ENCODE data around the gene MCM7.
"Not testable (repeated sequence)": the region's sequence is repeated elsewhere in the genome, so short reads cannot be mapped to it uniquely, and the experiment has no call there.

MCM7 gene

DNA sequence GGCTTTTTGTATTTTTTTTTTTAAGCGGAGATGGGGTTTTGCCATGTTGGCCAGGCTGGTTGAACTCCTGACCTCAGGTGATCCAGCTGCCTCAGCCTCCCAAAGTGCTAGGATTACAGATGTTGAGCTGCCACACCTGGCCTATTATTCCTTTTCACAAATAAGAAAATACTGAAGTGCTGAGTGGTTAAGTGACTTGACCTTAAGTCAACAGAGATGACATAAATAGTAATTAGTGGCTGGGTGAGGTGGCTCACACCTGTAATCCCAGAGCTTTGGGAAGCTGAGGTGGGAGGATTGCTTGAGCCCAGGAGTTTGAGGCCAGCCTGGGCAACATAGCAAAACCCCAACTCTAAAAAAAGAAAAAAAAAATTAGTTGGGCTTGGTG is 29.0 kb upstream of the MCM7 start:
- not testable (repeated sequence) for DNase-seq (ENCODE audit: low spot score in 2 of 2); ATAC-seq (replicated peaks; ENCODE audit: extremely low read depth, poor library complexity, severe bottlenecking); H3K4me3 Mint-ChIP-seq; H3K27me3 Mint-ChIP-seq; H3K9me3 Mint-ChIP-seq; H3K27ac Mint-ChIP-seq (ENCODE audit: low read depth)
- Mint-ChIP-seq H3K4me1 (peaks cover 35% of the 10 kb centered on the region), H3K36me3 (ENCODE audit: insufficient read depth) (peaks cover 12% of the 10 kb centered on the region)

DNA sequence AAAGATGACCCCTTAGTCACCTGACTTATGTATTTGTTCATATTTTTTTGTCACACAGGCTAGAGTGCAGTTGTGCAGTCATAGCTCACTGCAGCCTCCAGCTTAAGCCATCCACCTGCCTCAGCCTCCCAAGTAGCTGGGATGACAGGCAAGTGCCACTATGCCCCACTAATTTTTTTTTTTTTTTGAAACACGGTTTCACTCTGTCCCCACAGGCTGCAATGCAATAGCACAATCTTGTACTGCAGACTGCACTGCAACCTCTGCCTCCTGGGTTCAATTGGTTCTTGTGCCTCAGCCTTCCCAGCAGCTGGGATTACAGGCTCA is 27.4 kb upstream of the MCM7 start:
- Mint-ChIP-seq H3K4me1 (peaks cover 42% of the 10 kb centered on the region), H3K27me3 (no peaks in the 10 kb centered on the region), H3K4me3 (peak overlapping the region; percentile 98), H3K36me3 (ENCODE audit: insufficient read depth) (peaks cover 14% of the 10 kb centered on the region), H3K27ac (ENCODE audit: low read depth) (no peak overlapping the region), H3K9me3 (no peaks in the 10 kb centered on the region)
- no peak for DNase-seq (ENCODE audit: low spot score in 2 of 2)
- ATAC-seq (replicated peaks; ENCODE audit: extremely low read depth, poor library complexity, severe bottlenecking) = no peak

DNA sequence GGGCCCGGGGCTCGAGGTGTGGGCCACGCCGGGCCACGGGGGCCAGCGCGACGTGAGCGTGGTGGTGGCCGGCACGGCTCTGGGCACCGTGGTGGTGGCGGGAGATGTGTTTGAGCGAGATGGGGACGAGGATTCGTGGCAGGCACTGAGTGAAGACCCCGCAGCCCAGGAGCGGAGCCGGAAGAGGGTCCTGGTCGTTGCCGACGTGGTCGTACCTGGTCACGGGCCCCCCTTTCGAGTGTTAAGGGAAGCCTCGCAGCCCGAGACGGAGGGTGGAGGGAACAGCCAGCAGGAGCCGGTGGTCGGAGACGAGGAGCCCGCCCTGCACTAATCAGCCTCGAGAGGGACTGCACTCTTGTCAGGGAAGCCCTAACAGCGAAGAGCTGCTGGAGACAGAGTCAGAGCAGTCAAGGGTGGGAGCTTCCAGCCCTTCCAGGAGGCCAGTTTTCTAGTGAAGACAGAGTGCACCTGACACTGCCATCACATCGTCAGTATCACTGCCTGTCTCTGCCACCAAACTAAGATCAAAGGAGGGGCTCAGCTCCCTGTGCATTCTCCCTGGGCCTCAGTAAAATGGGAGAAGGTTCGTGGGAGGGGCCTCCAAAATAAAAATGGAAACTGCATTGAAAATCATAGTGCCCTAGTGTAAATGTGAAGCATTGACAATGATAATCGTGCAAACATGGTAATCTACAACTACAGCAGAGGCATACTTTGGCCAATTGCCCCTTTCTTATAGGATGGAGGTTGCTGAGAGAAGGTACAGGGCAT is 26.9 kb upstream of the MCM7 start:
- peak in 1 of 2 donors; percentile 20 for DNase-seq (ENCODE audit: low spot score in 2 of 2)
- no peaks in the 10 kb centered on the region for H3K9me3 Mint-ChIP-seq

DNA sequence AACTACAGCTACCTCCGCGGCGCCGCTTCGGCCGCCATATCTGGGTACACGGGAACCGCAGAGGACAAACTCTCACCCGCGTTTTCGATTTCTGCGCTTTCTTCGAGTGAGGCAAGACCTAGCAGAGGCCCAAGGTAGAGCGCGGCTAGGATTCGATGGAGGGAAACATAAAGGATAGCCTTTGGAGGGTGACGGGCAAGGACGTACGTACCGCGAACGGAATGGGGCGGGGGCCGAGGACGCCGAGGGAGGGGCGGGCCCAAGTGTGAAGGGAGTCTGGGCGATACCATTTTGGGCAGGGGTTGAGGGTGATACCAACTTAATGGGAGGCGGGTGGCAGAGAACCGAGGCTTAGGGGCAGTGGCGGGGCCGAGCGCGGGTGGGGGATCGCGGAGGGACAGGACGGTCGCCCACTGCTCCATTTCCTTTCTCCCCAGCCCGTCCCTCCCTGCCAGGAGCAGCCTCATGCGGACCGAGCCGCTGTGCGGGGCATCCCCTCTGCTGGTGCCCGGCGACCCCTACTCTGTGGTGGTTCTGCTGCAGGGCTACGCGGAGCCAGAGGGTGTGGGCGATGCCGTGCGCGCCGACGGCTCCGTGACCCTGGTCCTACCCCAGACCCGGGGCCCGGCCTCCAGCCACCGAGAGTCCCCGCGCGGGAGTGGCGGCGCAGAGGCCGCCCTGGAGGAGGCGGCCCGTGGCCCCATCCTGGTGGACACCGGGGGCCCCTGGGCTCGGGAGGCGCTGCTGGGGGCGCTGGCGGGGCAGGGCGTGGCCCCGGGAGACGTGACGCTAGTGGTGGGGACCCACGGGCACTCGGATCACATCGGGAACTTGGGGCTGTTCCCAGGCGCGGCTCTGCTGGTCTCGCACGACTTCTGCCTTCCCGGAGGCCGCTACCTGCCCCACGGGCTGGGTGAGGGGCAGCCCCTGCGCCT is 26.0 kb upstream of the MCM7 start, which contains the start of gene MBLAC1:
Gene MBLAC1, plus strand, starts transcription at position 37 of the 935 bp plus-strand sequence. Its CDS starts 429 bp downstream, at position 466.
- Mint-ChIP-seq H3K4me3 (peak within 1 kb of the TSS; percentile 98), H3K9me3 (no peaks in the 10 kb centered on the region), H3K36me3 (ENCODE audit: insufficient read depth) (peaks cover 13% of the 10 kb centered on the region), H3K4me1 (peaks cover 35% of the 10 kb centered on the region), H3K27ac (ENCODE audit: low read depth) (peak within 1 kb of the TSS; percentile 95), H3K27me3 (no peaks in the 10 kb centered on the region)
- DNase-seq (ENCODE audit: low spot score in 2 of 2) (peak; percentile 89 to 91), ATAC-seq (replicated peaks; ENCODE audit: extremely low read depth, poor library complexity, severe bottlenecking) (peak; percentile 76)

More for the DNA sequence above, 26.9 kb upstream of the MCM7 start:
- H3K4me3 Mint-ChIP-seq = peak overlapping the region; percentile 98
- ATAC-seq (replicated peaks; ENCODE audit: extremely low read depth, poor library complexity, severe bottlenecking) = no peak
- peaks cover 14% of the 10 kb centered on the region for H3K36me3 Mint-ChIP-seq (ENCODE audit: insufficient read depth)
- peaks cover 42% of the 10 kb centered on the region for H3K4me1 Mint-ChIP-seq
- H3K27me3 Mint-ChIP-seq = no peaks in the 10 kb centered on the region
- no peak overlapping the region for H3K27ac Mint-ChIP-seq (ENCODE audit: low read depth)

DNA sequence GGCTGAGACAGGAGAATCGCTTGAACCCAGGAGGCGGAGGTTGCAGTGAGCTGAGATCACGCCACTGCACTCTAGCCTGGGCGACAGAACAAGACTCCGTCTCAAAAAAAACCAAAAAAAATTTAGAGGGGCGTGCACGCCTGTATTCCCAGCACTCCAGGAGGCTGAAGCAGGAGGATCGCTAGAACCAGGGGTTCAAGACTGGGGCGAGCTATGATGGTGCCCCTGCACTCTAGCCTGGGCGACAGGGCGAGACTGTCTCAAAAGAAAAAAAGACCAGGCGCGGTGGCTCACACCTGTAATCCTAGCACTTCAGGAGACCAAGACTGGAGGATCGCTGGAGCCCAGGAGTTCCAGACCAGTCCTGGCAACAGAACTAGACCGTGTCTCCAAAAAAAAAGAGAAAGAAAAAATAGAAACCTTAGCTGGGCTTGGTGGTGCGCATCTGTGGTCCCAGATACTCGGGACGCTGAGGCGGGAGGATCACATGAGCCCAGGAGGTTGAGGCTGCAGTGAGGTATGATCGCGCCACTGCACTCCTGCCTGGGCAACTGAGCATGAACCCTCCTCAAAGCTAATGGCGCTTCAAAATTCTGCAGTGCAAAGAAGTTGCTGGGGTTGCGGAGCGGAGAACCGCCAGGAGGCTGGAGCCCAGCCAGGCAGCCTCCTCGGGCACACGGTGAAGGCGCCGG is 25.2 kb upstream of the MCM7 start:
- Mint-ChIP-seq H3K27ac (ENCODE audit: low read depth) (peak overlapping the region; percentile 95), H3K27me3 (no peaks in the 10 kb centered on the region), H3K4me1 (peaks cover 30% of the 10 kb centered on the region), H3K36me3 (ENCODE audit: insufficient read depth) (peaks cover 13% of the 10 kb centered on the region), H3K4me3 (peak overlapping the region; percentile 98), H3K9me3 (no peaks in the 10 kb centered on the region)
- no peak for DNase-seq (ENCODE audit: low spot score in 2 of 2)
- no peak for ATAC-seq (replicated peaks; ENCODE audit: extremely low read depth, poor library complexity, severe bottlenecking)

DNA sequence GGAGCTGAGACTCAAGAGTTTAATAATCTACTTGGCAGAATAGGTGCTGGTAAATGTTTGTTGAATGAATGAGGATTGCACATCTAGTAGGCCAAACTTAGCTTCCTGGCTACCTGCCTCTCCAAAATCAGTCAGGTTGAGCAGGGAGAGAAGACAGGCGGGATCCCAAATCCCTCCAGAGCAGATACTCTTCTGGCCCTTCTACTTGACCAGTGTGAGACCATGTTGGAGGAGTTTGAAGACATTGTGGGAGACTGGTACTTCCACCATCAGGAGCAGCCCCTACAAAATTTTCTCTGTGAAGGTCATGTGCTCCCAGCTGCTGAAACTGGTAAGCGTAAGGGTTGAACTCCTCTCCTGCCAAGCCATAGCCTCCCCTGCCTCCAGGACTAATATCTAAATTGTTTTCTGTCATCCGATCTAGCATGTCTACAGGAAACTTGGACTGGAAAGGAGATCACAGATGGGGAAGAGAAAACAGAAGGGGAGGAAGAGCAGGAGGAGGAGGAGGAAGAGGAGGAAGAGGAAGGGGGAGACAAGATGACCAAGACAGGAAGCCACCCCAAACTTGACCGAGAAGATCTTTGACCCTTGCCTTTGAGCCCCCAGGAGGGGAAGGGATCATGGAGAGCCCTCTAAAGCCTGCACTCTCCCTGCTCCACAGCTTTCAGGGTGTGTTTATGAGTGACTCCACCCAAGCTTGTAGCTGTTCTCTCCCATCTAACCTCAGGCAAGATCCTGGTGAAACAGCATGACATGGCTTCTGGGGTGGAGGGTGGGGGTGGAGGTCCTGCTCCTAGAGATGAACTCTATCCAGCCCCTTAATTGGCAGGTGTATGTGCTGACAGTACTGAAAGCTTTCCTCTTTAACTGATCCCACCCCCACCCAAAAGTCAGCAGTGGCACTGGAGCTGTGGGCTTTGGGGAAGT is 23.4 kb upstream of the MCM7 start:
- Mint-ChIP-seq H3K27ac (ENCODE audit: low read depth) (no peak overlapping the region), H3K4me1 (peaks cover 40% of the 10 kb centered on the region), H3K27me3 (no peaks in the 10 kb centered on the region), H3K36me3 (ENCODE audit: insufficient read depth) (peaks cover 16% of the 10 kb centered on the region), H3K9me3 (no peaks in the 10 kb centered on the region), H3K4me3 (peak overlapping the region; percentile 98)
- DNase-seq (ENCODE audit: low spot score in 2 of 2) = no peak
- no peak for ATAC-seq (replicated peaks; ENCODE audit: extremely low read depth, poor library complexity, severe bottlenecking)

DNA sequence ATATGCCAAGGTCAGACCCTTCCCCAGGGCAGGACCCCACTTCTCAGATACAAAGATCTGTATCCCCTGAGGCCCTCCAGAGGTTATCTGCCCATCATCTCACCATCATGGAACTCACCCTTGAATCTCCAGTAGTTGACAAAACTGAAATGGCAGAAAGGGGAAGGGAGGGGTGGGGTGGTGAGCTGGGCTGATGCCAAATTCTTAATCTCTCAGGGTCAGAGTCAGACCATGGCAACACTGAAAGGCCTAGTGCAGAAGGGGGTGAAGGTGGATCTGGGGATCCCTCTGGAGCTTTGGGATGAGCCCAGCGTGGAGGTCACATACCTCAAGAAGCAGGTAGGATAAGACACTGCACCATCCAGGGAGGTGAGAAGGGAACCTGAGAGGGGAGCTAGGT is 21.4 kb upstream of the MCM7 start:
- H3K36me3 Mint-ChIP-seq (ENCODE audit: insufficient read depth) = peaks cover 25% of the 10 kb centered on the region
- no peaks in the 10 kb centered on the region for H3K27me3 Mint-ChIP-seq
- no peak for DNase-seq (ENCODE audit: low spot score in 2 of 2)
- no peaks in the 10 kb centered on the region for H3K9me3 Mint-ChIP-seq
- peaks cover 48% of the 10 kb centered on the region for H3K4me1 Mint-ChIP-seq
- no peak overlapping the region for H3K27ac Mint-ChIP-seq (ENCODE audit: low read depth)
- ATAC-seq (replicated peaks; ENCODE audit: extremely low read depth, poor library complexity, severe bottlenecking) = no peak
- no peak overlapping the region for H3K4me3 Mint-ChIP-seq

DNA sequence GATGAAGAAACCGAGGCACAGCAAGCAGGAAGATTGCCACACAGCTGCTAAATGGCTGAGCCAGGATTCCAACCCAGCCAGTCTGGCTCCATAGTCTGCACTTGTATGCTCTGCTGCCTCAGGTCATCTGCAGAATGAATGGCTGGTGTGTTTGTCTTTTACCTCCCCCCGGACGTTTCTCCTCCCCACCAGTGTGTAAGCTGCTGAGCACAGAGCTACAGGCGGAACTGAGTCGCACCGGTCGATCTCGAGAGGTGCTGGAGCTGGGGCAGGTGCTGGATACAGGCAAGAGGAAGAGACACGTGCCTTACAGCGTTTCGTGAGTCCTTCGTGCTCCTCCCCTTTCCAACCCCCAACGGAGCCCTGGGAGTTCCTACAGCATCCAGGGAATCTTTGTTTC is 20.9 kb upstream of the MCM7 start:
- H3K4me3 Mint-ChIP-seq = no peak overlapping the region
- H3K4me1 Mint-ChIP-seq = peaks cover 45% of the 10 kb centered on the region
- no peak overlapping the region for H3K27ac Mint-ChIP-seq (ENCODE audit: low read depth)

DNA sequence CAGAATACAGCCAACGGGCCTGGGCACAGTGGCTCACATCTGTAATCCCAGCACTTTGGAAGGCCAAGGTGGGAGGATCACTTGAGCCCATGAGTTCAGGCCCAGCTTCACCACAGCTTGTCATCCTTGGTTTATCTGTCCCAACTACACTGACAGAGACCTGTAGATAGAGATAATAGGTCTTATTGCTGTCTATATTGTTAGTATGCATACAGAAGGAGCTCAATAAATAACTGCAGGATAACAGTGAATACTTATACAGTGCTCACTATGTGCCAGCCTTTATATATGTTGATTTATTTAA is 19.5 kb upstream of the MCM7 start:
- ATAC-seq (replicated peaks; ENCODE audit: extremely low read depth, poor library complexity, severe bottlenecking) = no peak
- peak overlapping the region; percentile 99 for H3K27ac Mint-ChIP-seq (ENCODE audit: low read depth)
- H3K9me3 Mint-ChIP-seq = no peaks in the 10 kb centered on the region
- H3K4me1 Mint-ChIP-seq = peaks cover 35% of the 10 kb centered on the region
- no peak for DNase-seq (ENCODE audit: low spot score in 2 of 2)
- peak overlapping the region; percentile 97 for H3K4me3 Mint-ChIP-seq
- peaks cover 19% of the 10 kb centered on the region for H3K36me3 Mint-ChIP-seq (ENCODE audit: insufficient read depth)
- H3K27me3 Mint-ChIP-seq = no peaks in the 10 kb centered on the region

More for the DNA sequence above, 20.9 kb upstream of the MCM7 start:
- Mint-ChIP-seq H3K27me3 (no peaks in the 10 kb centered on the region), H3K9me3 (no peaks in the 10 kb centered on the region), H3K36me3 (ENCODE audit: insufficient read depth) (peaks cover 25% of the 10 kb centered on the region)
- ATAC-seq (replicated peaks; ENCODE audit: extremely low read depth, poor library complexity, severe bottlenecking) (no peak), DNase-seq (ENCODE audit: low spot score in 2 of 2) (no peak)

DNA sequence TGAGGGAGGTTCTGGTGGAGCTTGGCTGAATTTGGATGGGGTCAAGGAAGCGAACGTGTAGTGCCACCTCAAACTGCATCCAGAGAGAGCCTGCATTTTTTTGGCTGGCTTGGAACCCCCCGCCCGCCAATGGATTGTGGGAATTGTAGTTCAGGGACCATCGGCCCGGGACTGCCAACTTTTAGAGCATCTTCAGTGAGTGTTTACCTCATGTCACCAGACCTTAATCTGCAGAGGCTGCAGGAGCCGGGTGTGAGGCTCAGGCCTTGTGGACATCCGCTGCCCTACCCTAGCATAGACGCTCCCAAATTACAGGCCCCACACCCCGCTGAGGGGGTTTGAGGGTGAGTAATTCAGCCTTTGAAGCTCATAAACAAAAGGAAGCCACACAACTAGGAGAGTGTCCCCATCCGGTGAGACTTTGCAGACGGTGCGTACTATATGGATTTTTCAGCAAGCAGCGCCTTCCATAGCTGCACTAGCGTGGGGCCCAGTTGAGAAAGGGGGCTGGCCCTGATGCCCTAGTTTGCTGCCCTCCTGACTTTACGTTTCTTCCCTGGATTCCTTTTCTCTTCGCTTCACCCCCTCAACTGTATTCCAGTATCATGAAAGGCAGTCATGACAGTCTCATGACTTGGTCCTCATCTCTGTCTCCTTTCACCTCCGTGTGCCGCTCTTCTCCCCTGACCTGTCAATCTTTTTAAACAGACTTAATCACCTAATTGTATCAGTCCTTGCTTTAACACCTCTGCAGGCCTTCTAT is 19.0 kb upstream of the MCM7 start:
- Mint-ChIP-seq H3K36me3 (ENCODE audit: insufficient read depth) (peaks cover 20% of the 10 kb centered on the region), H3K27me3 (no peaks in the 10 kb centered on the region), H3K4me3 (peak overlapping the region; percentile 97), H3K27ac (ENCODE audit: low read depth) (peak overlapping the region; percentile 99), H3K9me3 (no peaks in the 10 kb centered on the region), H3K4me1 (peaks cover 32% of the 10 kb centered on the region)
- peak; percentile 68 for ATAC-seq (replicated peaks; ENCODE audit: extremely low read depth, poor library complexity, severe bottlenecking)
- DNase-seq (ENCODE audit: low spot score in 2 of 2) = peak; percentile 51 to 68

Data from central memory CD8-positive, alpha-beta T cell (primary cell).